GM18505 (cell line): ENCODE measurements around the gene KLHDC8B.

Experiments used
- ATAC-seq: cut with Tn5 transposase; IDR thresholded peaks from one replicate; pipeline ENCODE4 v1.9.1; 2021; ENCODE audit not compliant: unreplicated experiment
- POLR2A ChIP-seq: IDR thresholded peaks from 4 replicates; pipeline ENCODE4 v1.6.1; 2011; ENCODE audit warnings: borderline replicate concordance; ENCODE audit not compliant: insufficient read depth, insufficient read length; ENCODE audit errors: extremely low read depth

The KLHDC8B gene

DNA sequence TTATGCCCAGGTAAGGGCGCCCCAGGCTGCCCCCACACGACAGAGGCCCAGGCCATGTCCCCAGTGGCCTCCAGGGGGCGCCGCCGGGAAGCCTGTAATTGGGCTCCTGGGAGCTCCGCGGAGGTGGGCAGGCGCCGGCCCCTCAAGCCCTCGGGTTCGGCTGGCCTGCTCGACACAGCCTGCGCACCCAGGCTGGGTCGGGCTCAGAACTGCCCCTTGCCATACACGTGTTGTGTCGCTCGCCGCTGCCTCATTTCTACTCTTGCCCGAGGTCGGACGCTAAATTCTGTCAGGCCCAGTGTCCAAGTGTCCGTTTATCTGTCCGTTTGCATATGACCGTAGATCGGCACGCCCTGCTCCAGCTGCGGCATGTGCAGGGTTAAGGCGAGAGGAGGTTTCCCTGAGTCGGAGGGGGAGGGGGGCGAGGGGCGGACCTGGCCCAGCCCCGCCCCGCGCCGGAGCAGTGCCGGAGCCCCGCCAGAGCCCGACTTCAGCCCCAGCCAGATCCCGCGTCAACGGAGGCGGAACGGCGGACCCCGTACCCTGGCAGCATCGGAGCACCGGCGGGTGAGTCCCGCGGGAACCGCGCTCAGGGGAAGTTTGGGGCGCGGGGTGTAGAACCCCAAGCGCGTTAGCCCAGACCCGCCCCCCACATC is at the start of gene KLHDC8B:
KLHDC8B (plus strand) TSS at position 480 of the 656 bp plus-strand sequence. CDS start 1,172 bp downstream, outside the sequence.
- no peak for ATAC-seq
- TF ChIP-seq POLR2A, result no peak

- no peak for TF ChIP-seq POLR2A
- ATAC-seq, result no peak
Measured at GRCh38 chr3:49122022-49122421, 49.4 kb upstream of the KLHDC8B start.

- no peak for TF ChIP-seq POLR2A
- ATAC-seq, result no peak
Measured at GRCh38 chr3:49122451-49122850, 48.9 kb upstream of the KLHDC8B start.

DNA sequence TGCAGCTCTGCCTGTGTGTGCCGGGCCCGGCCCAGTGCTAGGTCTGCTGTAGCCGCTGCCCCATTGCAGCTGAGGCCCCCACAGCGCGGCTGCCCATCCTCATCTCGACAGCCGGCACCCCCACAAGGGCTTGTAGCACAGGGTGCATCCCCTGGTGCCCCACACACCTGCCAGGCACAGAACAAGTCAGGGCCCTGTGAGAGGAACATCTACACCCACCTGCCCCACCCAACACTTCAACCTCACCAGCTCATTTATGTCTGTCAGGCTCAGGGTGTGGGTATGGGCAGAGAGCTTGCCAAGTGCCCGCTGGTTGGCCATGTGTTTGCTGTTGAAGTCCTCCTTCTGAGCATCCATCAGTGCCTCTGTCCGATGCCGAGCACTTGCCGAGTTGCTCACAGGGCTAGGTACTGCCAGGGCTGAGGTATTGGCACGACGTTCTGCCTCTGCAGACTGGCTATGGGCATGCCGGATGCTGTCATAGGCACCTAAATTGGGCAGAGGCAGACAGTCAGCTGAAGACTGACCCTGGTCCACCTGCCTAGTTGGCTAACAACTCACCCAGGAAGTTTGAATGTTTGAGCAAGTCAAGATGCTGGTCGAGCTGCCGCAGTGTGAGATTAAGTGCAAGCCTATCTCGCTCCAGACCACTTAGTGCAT is 48.4 kb upstream of the KLHDC8B start:
- no peak for ATAC-seq
- TF ChIP-seq POLR2A, result no peak

- no peak for ATAC-seq
- TF ChIP-seq POLR2A, result no peak
Measured at GRCh38 chr3:49123687-49124086, 47.7 kb upstream of the KLHDC8B start.

- no peak for ATAC-seq
Measured at GRCh38 chr3:49124203-49124602, 47.2 kb upstream of the KLHDC8B start.

GRCh38 chr3:49124991-49125670 is 46.3 kb upstream of the KLHDC8B start:
- no peak for TF ChIP-seq POLR2A
- ATAC-seq, result no peak

More at GRCh38 chr3:49124203-49124602, 47.2 kb upstream of the KLHDC8B start:
- no peak for TF ChIP-seq POLR2A

DNA sequence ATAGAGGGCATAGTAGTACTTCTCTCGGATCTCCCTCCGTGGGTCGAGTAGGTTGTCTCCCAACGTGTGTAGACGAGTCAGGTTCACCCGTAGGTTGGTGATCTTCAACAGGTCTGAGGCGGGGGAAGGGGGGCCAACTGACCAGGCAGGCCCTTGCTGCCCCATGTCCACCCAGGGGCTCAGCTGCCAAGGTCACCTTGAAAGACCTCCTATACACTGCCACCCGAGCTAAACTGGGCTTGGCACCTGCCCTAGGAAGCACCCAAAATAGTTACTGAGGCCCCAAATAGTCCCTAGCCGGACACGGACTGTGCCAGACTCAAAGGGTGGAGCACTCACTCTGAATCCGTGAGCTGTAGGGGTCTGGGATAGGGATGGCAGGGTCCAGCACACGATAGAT is 40.4 kb upstream of the KLHDC8B start:
- TF ChIP-seq POLR2A, result no peak
- ATAC-seq, result no peak

DNA sequence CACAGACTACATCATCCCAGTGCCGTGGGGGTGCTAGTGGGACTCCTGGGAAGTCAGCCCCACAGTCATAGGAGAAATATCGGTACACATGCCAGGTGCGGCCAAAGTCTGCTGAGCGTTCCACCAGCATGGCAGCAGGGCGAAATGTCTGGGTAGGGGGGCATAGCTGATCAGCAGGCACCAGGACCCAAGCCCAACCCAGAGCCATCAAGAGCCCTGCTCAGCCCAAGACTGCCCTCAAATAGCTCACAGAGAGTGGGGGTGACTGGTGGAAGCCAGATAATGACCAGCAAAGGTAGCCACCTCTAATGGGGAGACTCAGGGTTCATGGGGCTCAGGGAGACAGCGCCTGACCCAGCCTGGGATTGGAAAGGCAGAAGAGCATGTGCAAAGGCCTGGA is 39.8 kb upstream of the KLHDC8B start:
- TF ChIP-seq POLR2A, result no peak
- no peak for ATAC-seq

DNA sequence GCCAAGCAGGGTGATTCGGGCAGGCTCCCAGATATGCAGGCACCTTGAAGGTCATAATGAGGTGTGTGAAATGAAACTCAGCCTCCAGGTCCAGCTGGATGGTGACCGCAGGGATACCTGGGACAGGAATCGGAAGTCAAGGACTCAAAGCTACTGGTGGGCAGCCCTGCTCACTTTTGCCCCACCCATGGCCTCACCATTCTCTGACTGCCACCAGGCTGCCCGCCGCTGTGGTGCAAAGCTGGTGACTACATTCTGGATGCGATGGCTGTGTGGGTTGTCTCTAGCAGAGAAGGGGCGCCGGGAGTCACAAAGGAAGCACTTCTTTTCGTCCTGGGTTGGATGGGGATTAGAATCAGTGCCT is 39.3 kb upstream of the KLHDC8B start:
- ATAC-seq, result no peak
- no peak for TF ChIP-seq POLR2A

GRCh38 chr3:49132437-49133225 is 38.8 kb upstream of the KLHDC8B start, which contains the start of gene LAMB2:
Gene LAMB2, minus strand, starts transcription at chr3:49133050. Its CDS starts 183 bp downstream, at chr3:49132867.
- TF ChIP-seq POLR2A, result no peak
- no peak for ATAC-seq

- no peak for ATAC-seq
- no peak for TF ChIP-seq POLR2A
Measured at GRCh38 chr3:49133226-49133951, 38.0 kb upstream of the KLHDC8B start.
